Common myeloid progenitor, CD34-positive (primary cell): Measurements from ENCODE around the gene PLCB3.
"Not testable (repeated sequence)": the region's sequence is repeated elsewhere in the genome, so short reads cannot be mapped to it uniquely, and the experiment has no call there.

Experiments
- CTCF ChIA-PET: fragments of 350-600 bp; sonication (Branson Sonifier 250); formaldehyde crosslinking; loops from one replicate; lab custom pipeline; 2021; ENCODE audit warnings: antibody characterized with exemption; lab: Charles Lee
- POLR2A ChIA-PET: fragments of 350-600 bp; sonication (Branson Sonifier 250); formaldehyde crosslinking; loops from one replicate; lab custom pipeline; 2021; ENCODE audit warnings: antibody characterized with exemption; lab: Charles Lee
- DNase-seq, 3 donors: peaks; one replicate each; pipeline versions ENCODE4 v3.0.0 to v3.0.0-alpha.2; 2013
- H3K27ac ChIP-seq, 2 experiments: 1 replicate in 1 of 2; 2 replicates in 1 of 2; pipeline ENCODE4 v1.7.0; 2013; ENCODE audit warnings: inconsistent platforms in 2 of 2, low read length in 2 of 2, mild to moderate bottlenecking in 2 of 2, low read depth in 1 of 2, moderate library complexity in 1 of 2; ENCODE audit not compliant: severe bottlenecking in 2 of 2, insufficient read depth in 1 of 2, poor library complexity in 1 of 2
- H3K27me3 ChIP-seq, 5 experiments: replicated peaks in 2 of 5; 1 replicate in 3 of 5; 2 replicates in 2 of 5; pipeline versions ENCODE4 v1.6.1 to v1.7.0; 2013; ENCODE audit warnings: low read length in 4 of 5, mild to moderate bottlenecking in 2 of 5, moderate library complexity in 2 of 5, inconsistent platforms in 1 of 5; ENCODE audit not compliant: insufficient read depth in 5 of 5, control insufficient read depth in 4 of 5
- H3K36me3 ChIP-seq, 4 experiments: 1 replicate in 2 of 4; 2 replicates in 2 of 4; pipeline versions ENCODE4 v1.6.1 to v1.7.0; 2013; ENCODE audit warnings: low read length in 3 of 4, control low read depth in 1 of 4, mild to moderate bottlenecking in 1 of 4; ENCODE audit not compliant: control insufficient read depth in 4 of 4, insufficient read depth in 4 of 4
- H3K4me1 ChIP-seq, 4 experiments: 1 replicate in 3 of 4; 2 replicates in 1 of 4; pipeline versions ENCODE4 v1.6.1 to v1.7.1; 2013; ENCODE audit warnings: low read length in 3 of 4, mild to moderate bottlenecking in 3 of 4, control low read depth in 1 of 4, inconsistent platforms in 1 of 4, moderate library complexity in 1 of 4; ENCODE audit not compliant: control insufficient read depth in 4 of 4, insufficient read depth in 4 of 4; ENCODE audit errors: control extremely low read depth in 1 of 4
- H3K4me3 ChIP-seq, 7 experiments: 1 replicate in 4 of 7; 2 replicates in 3 of 7; pipeline versions ENCODE4 v1.5.1 to v1.7.0; 2013; ENCODE audit warnings: mild to moderate bottlenecking in 7 of 7, low read length in 6 of 7, moderate library complexity in 6 of 7, inconsistent platforms in 2 of 7, low read depth in 2 of 7, control low read depth in 1 of 7; ENCODE audit not compliant: insufficient read depth in 4 of 7, control insufficient read depth in 1 of 7; ENCODE audit errors: extremely low read depth in 1 of 7
- H3K9me3 ChIP-seq, 5 experiments: 1 replicate in 4 of 5; 2 replicates in 1 of 5; pipeline versions ENCODE4 v1.6.1 to v1.7.1; 2013; ENCODE audit warnings: low read length in 4 of 5, mild to moderate bottlenecking in 2 of 5, inconsistent platforms in 1 of 5, low read depth in 1 of 5, moderate library complexity in 1 of 5; ENCODE audit not compliant: control insufficient read depth in 4 of 5, insufficient read depth in 2 of 5; ENCODE audit errors: control extremely low read depth in 1 of 5
- WGBS: methylation state at CpG from one replicate; pipeline ENCODE4 v1.1.5; 2013; ENCODE audit not compliant: insufficient coverage; 5-methylcytosine and 5-hydroxymethylcytosine counted together

PLCB3 gene

DNA sequence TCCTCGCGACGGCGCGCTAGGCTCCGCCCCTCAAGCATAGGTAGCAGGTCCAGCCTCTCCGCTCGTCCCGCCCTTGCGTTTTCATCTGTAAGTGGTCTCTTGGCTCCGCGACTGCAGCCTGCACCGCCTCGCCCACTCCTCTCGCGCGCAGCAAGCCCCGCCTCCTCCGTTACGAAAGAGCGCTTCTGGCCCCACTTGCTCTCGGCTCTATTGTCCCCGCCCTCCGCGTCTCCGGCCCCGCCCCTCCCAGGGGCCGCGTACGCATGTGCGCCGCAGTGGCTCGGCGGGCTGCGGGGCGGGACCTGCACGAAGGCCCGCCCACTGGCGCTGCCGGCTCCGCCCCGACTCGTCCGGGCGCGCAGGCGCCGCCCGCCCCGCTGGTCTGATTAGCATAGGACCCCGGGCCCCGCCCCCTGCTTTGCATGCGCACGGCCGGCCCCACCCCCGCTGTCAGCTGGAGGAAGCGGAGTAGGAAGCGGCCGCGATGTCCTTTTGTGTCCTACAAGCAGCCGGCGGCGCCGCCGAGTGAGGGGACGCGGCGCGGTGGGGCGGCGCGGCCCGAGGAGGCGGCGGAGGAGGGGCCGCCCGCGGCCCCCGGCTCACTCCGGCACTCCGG, 53.9 kb downstream of the PLCB3 start, which contains the start of gene ESRRA:
TSS of gene ESRRA (plus strand) at position 450 of the 616 bp plus-strand sequence. CDS start 1,656 bp downstream, outside the sequence.
- H3K36me3 ChIP-seq, result peaks cover 0 to 5% (median 2%) of the 10 kb centered on the region in 4 experiments
- POLR2A ChIA-PET, result interaction anchor here (0.6 to 2.5 kb wide), 6 partner anchors 12 to 101 kb away, joined by 3 to 26 read pairs (median 10); partner anchors contain the start of genes FERMT3, PRDX5 and TRMT112
- DNase-seq, result peak; percentile 95 to 99 (median 99)
- peak within 1 kb of the TSS; percentile 58 to 92 (median 78) for H3K4me3 ChIP-seq
- CTCF ChIA-PET, result interaction anchor here (0.8 to 5.4 kb wide), 18 partner anchors 11 to 108 kb away, joined by 3 to 123 read pairs (median 5); partner anchors contain the start of genes BAD, DNAJC4, FERMT3 and FKBP2
- H3K27ac ChIP-seq, result peak within 1 kb of the TSS; percentile 40 to 82
- H3K4me1 ChIP-seq, result peaks cover 7 to 37% (median 33%) of the 10 kb centered on the region in 4 experiments
- H3K27me3 ChIP-seq, result peaks cover 0 to 13% (median 7%) of the 10 kb centered on the region in 5 experiments
- WGBS, result under 1% methylated on average over 57 of the region's 81 CpGs
- no peaks in the 10 kb centered on the region for H3K9me3 ChIP-seq

- Histone ChIP-seq H3K27me3 (peaks cover 0 to 6% (median 4%) of the 10 kb centered on the region in 5 experiments), H3K27ac (peak overlapping the region in 1 of 2 experiments; percentile 60), H3K9me3 (no peaks in the 10 kb centered on the region), H3K4me3 (peak overlapping the region; percentile 58 to 82 (median 72)), H3K4me1 (peaks cover 7 to 30% (median 25%) of the 10 kb centered on the region in 4 experiments), H3K36me3 (peaks cover 0 to 8% (median 2%) of the 10 kb centered on the region in 4 experiments)
- WGBS, result 0% methylated on average over 32 of the region's 71 CpGs
- DNase-seq, result peak; percentile 58 to 71 (median 62)
- ChIA-PET CTCF (interaction anchor here (1.4 to 2.8 kb wide), 4 partner anchors 11 to 35 kb away, joined by 3 to 14 read pairs (median 13); partner anchors contain the start of genes PRDX5 and TRMT112), POLR2A (interaction anchor here (1.3 to 2.5 kb wide), 3 partner anchors 12 to 99 kb away, joined by 7 to 26 read pairs (median 14); partner anchors contain the start of genes FERMT3, PRDX5 and TRMT112)
Observed at GRCh38 chr11:64305691-64306562, 54.6 kb downstream of the PLCB3 start.

DNA sequence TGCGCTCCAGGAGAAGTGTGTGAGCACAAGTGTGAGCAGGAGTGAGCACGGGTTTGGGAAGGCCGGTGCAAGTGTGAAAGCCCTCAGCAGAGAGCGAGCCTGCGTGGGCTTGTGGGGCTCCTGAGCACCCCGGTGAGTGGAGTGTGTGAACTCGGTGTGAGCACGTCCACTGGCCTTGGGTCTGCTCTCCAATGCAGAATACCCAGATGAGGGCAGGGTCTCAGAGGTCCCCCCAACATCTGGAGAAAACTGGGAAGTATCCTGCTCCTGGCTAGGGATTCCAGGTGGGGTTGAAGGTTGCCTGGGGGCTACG, 55.2 kb downstream of the PLCB3 start:
- ChIA-PET POLR2A (no interaction called here), CTCF (interaction anchor here (1.4 to 2.7 kb wide), 3 partner anchors 10 to 34 kb away, joined by 3 to 14 read pairs (median 13); partner anchors contain the start of genes PRDX5 and TRMT112)
- WGBS, result 23% methylated on average over 9 of the region's 9 CpGs

GRCh38 chr11:64306876-64307622, 55.7 kb downstream of the PLCB3 start:
- Histone ChIP-seq H3K36me3 (peaks cover 0 to 11% (median 2%) of the 10 kb centered on the region in 4 experiments), H3K9me3 (no peaks in the 10 kb centered on the region), H3K27me3 (peaks cover 0 to under 1% (median 0%) of the 10 kb centered on the region in 5 experiments), H3K4me1 (peaks cover 7 to 26% (median 24%) of the 10 kb centered on the region in 4 experiments), H3K4me3 (peak overlapping the region in 5 of 7 experiments; percentile 72 to 82 (median 77)), H3K27ac (peak overlapping the region in 1 of 2 experiments; percentile 60)
- DNase-seq, result no peak
- ChIA-PET POLR2A (no interaction called here), CTCF (interaction anchor here (0.7 to 2.7 kb wide), 5 partner anchors 10 to 306 kb away, joined by 3 to 14 read pairs (median 4); partner anchors contain the start of genes PRDX5 and TRMT112)
- 96% methylated on average over 3 of the region's 15 CpGs for WGBS

More for the DNA sequence above, 55.2 kb downstream of the PLCB3 start:
- H3K36me3 ChIP-seq, result peaks cover 0 to 11% (median 2%) of the 10 kb centered on the region in 4 experiments
- no peaks in the 10 kb centered on the region for H3K9me3 ChIP-seq
- peak overlapping the region; percentile 58 to 82 (median 72) for H3K4me3 ChIP-seq
- H3K27me3 ChIP-seq, result peaks cover 0 to 5% (median 3%) of the 10 kb centered on the region in 5 experiments
- H3K27ac ChIP-seq, result peak overlapping the region in 1 of 2 experiments; percentile 60
- H3K4me1 ChIP-seq, result peaks cover 7 to 26% (median 24%) of the 10 kb centered on the region in 4 experiments
- no peak for DNase-seq

GRCh38 chr11:64307795-64308194, 56.5 kb downstream of the PLCB3 start:
- peaks cover 7 to 26% (median 24%) of the 10 kb centered on the region in 4 experiments for H3K4me1 ChIP-seq
- H3K27ac ChIP-seq, H3K27me3 ChIP-seq, H3K4me3 ChIP-seq, POLR2A ChIA-PET, H3K9me3 ChIP-seq, DNase-seq: not testable (repeated sequence)
- H3K36me3 ChIP-seq, result peaks cover 0 to 17% (median 5%) of the 10 kb centered on the region in 4 experiments
- WGBS, result 98% methylated on average over 5 of the region's 5 CpGs
- CTCF ChIA-PET, result interaction anchor here (1.1 to 2.7 kb wide), 4 partner anchors 9 to 38 kb away, joined by 4 to 14 read pairs (median 8); partner anchors contain the start of genes PRDX5 and TRMT112

- Histone ChIP-seq H3K36me3 (peaks cover 13 to 46% (median 19%) of the 10 kb centered on the region in 4 experiments), H3K4me1 (peaks cover 0 to 18% (median 14%) of the 10 kb centered on the region in 4 experiments), H3K27ac (no peak overlapping the region), H3K9me3 (no peaks in the 10 kb centered on the region), H3K27me3 (no peaks in the 10 kb centered on the region), H3K4me3 (no peak overlapping the region)
- POLR2A ChIA-PET, result no interaction called here
- CTCF ChIA-PET, result interaction anchor here (0.9 to 8.7 kb wide), 3 partner anchors 19 to 40 kb away, joined by 3 to 133 read pairs (median 4); no protein-coding TSS in a partner anchor
- DNase-seq, result no peak
- WGBS, result 98% methylated on average over 10 of the region's 10 CpGs
Observed at GRCh38 chr11:64312947-64313346, 61.6 kb downstream of the PLCB3 start.
